PFSK-1 (cell line): ENCODE measurements around the gene SLC2A13.

Source experiments
- FOXP2 ChIP-seq: optimal IDR thresholded peaks from 2 replicates; pipeline ENCODE3; 2011; ENCODE audit warnings: borderline replicate concordance, control low read depth, inconsistent platforms; ENCODE audit not compliant: insufficient read depth; ENCODE audit errors: extremely low read length, extremely low read depth
- POLR2AphosphoS5 ChIP-seq: IDR thresholded peaks from 2 replicates; pipeline ENCODE4 v1.6.1; 2012; ENCODE audit warnings: low read depth, mild to moderate bottlenecking, control low read depth, low read length, moderate library complexity
- REST ChIP-seq, 2 experiments: IDR thresholded peaks; 2 replicates each; pipeline versions ENCODE4 v1.6.1 to v1.8.0; 2011 to 2012; ENCODE audit warnings: low read depth in 2 of 2, low read length in 2 of 2, control low read depth in 1 of 2, inconsistent platforms in 1 of 2, mild to moderate bottlenecking in 1 of 2, moderate library complexity in 1 of 2; ENCODE audit not compliant: insufficient read depth in 1 of 2
- SIN3A ChIP-seq: IDR thresholded peaks from 2 replicates; pipeline ENCODE4 v1.6.1; 2012; ENCODE audit warnings: mild to moderate bottlenecking, low read length, moderate library complexity, borderline replicate concordance; ENCODE audit not compliant: insufficient read depth
- TAF1 ChIP-seq: IDR thresholded peaks from 2 replicates; pipeline ENCODE4 v1.6.1; 2012; ENCODE audit warnings: low read length, control low read depth, borderline replicate concordance; ENCODE audit not compliant: insufficient read depth

SLC2A13 gene

DNA sequence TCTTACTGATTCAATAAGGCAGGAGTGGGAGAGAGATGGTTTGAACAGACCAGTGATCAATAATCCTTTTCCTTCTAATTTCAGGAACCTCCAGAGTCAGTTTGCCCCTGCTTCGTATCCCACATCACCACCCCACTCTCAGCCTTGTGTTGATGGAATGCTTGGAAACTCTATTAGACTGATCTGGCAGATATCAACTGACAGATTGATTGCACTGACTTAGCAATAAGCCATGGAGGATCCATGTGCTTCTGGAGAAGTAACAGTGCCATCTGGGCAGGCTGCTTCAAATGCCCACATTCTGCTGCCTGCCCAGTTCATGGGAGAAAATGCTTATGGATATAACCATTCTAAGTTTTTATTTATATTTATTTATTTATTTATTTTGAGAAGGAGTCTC, 218.0 kb downstream of the SLC2A13 start:
- no peak for TF ChIP-seq REST (IDR thresholded peaks at IDR 0.05; ENCODE audit: insufficient read depth in 1 of 2, low read depth in 2 of 2, low read length in 2 of 2)
- no peak for TF ChIP-seq SIN3A
- TF ChIP-seq TAF1 = no peak
- no peak for TF ChIP-seq FOXP2
- no peak for TF ChIP-seq POLR2AphosphoS5

- no peak for TF ChIP-seq FOXP2
- TF ChIP-seq REST (IDR thresholded peaks at IDR 0.05; ENCODE audit: insufficient read depth in 1 of 2, low read depth in 2 of 2, low read length in 2 of 2) = no peak
- TF ChIP-seq TAF1 = no peak
Observed at GRCh38 chr12:39886106-39886505, 219.8 kb downstream of the SLC2A13 start.

- TF ChIP-seq POLR2AphosphoS5 = no peak
- TF ChIP-seq FOXP2 = no peak
- TF ChIP-seq TAF1 = no peak
- TF ChIP-seq REST (IDR thresholded peaks at IDR 0.05; ENCODE audit: insufficient read depth in 1 of 2, low read depth in 2 of 2, low read length in 2 of 2) = no peak
- no peak for TF ChIP-seq SIN3A
Observed at GRCh38 chr12:39884616-39885125, 221.2 kb downstream of the SLC2A13 start.

- TF ChIP-seq FOXP2 (no peak), POLR2AphosphoS5 (no peak), REST (IDR thresholded peaks at IDR 0.05; ENCODE audit: insufficient read depth in 1 of 2, low read depth in 2 of 2, low read length in 2 of 2) (no peak), TAF1 (no peak), SIN3A (no peak)
Observed at GRCh38 chr12:39883411-39883810, 222.5 kb downstream of the SLC2A13 start.

GRCh38 chr12:39878753-39879152, 227.1 kb downstream of the SLC2A13 start:
- TF ChIP-seq POLR2AphosphoS5 = no peak
- TF ChIP-seq REST (IDR thresholded peaks at IDR 0.05; ENCODE audit: insufficient read depth in 1 of 2, low read depth in 2 of 2, low read length in 2 of 2) = no peak
- TF ChIP-seq FOXP2 = no peak
- TF ChIP-seq SIN3A = no peak
- no peak for TF ChIP-seq TAF1
